Measurements from ENCODE around the gene CYREN.

DNA sequence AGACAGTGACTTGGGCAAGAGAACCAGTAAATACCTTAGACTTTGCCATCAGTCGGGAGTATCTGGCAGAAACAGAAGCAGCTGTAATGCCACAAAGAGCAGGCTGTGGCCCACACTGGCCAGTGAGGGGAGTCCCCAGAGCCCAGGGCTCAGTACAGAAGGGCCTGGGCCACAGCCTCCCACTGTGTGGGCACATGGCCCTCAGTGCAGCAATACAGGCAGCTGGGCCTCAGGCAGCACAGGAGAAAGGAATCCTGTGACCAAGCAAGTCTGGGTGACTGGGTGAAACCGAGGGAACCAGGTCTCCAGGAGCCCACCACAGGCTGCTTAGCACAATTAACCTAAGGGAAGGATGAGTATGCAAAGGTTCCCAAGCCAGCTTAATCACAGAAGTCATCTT lies 26.8 kb upstream of the CYREN start:
- TF ChIP-seq, protein P1, sequence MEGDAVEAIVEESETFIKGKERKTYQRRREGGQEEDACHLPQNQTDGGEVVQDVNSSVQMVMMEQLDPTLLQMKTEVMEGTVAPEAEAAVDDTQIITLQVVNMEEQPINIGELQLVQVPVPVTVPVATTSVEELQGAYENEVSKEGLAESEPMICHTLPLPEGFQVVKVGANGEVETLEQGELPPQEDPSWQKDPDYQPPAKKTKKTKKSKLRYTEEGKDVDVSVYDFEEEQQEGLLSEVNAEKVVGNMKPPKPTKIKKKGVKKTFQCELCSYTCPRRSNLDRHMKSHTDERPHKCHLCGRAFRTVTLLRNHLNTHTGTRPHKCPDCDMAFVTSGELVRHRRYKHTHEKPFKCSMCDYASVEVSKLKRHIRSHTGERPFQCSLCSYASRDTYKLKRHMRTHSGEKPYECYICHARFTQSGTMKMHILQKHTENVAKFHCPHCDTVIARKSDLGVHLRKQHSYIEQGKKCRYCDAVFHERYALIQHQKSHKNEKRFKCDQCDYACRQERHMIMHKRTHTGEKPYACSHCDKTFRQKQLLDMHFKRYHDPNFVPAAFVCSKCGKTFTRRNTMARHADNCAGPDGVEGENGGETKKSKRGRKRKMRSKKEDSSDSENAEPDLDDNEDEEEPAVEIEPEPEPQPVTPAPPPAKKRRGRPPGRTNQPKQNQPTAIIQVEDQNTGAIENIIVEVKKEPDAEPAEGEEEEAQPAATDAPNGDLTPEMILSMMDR (IDR thresholded peaks at IDR 0.05; ENCODE audit: insufficient read depth, low read length, poor library complexity, severe bottlenecking), result no peak
- TF ChIP-seq EZH2phosphoT487 (conservative IDR thresholded peaks at IDR 0.05; ENCODE audit: low read length), result no peak
